ENCODE results near the gene CCDC78.

CCDC78 gene

DNA sequence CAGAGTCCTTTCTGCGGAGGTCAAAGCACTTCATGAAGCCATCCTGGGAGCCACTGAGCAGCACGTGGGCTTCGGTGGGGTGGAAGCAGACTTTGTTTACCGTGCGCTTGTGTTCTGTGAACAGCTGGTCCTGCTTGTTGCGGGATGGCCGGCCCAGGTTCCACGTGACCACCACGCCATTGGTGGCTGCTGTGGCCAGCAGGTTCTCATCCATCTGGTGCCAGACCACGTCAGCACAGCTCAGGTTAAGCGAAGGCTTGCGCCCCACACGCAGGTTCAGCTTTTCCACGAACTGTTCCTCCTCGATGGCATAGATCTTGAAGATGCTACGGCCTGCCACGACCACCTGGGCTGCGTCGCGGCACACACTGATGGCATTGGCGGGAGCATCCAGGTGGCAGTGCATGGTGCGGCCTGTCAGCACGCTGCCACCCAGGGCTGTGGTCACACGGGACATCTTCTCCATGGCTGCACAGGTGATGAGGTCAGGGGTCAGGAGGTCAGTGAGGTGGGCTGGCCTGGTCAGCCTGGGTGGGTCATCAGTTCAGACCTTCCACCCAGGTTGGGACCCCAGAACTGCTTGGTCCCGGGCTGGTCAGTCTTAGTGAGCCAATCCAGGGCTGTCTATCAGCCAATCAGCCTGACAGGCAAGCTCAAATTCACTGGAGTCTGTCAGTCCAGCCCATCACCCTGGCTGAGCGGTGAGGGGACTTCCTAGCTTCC, 36.9 kb downstream of the CCDC78 start:
- Histone ChIP-seq H3K27me3 (ENCODE audit: control insufficient read depth, insufficient read depth, low read length) (peaks cover 37% of the 10 kb centered on the region), H3K4me1 (ENCODE audit: control insufficient read depth, low read depth, low read length) (no peaks in the 10 kb centered on the region), H3K36me3 (ENCODE audit: control insufficient read depth, low read depth, low read length) (no peaks in the 10 kb centered on the region), H3K9me3 (ENCODE audit: control insufficient read depth, low read depth, low read length) (no peaks in the 10 kb centered on the region), H3K27ac (ENCODE audit: low read length) (no peak overlapping the region), H3K9ac (ENCODE audit: low read length) (peak overlapping the region; percentile 67), H3K4me3 (ENCODE audit: low read length) (peak overlapping the region; percentile 86)

DNA sequence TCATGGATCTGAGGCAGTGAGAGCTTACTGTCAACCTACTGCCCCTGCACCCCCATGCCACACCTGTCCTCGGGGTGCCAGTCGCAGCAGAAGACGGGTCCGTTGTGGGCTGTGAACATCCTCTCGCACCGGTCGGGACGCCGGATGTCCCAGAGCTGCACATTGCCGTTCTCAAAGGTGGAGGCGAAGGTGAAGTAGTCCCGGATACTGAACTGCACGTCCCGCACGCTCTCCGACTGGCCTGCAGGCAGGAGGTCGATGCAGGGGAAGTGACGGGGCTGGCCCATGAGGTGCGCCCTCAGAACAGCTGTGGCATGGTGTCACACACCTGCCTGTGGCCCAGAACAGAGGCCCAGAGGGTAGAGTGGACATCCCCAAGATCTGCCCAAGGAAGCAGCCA, 38.7 kb downstream of the CCDC78 start:
- H3K9ac ChIP-seq (ENCODE audit: low read length): no peak overlapping the region
- no peak overlapping the region for H3K4me3 ChIP-seq (ENCODE audit: low read length)
- no peaks in the 10 kb centered on the region for H3K9me3 ChIP-seq (ENCODE audit: control insufficient read depth, low read depth, low read length)
- peaks cover 19% of the 10 kb centered on the region for H3K27me3 ChIP-seq (ENCODE audit: control insufficient read depth, insufficient read depth, low read length)
- no peak overlapping the region for H3K27ac ChIP-seq (ENCODE audit: low read length)
- H3K4me1 ChIP-seq (ENCODE audit: control insufficient read depth, low read depth, low read length): no peaks in the 10 kb centered on the region
- peaks cover 2% of the 10 kb centered on the region for H3K36me3 ChIP-seq (ENCODE audit: control insufficient read depth, low read depth, low read length)

DNA sequence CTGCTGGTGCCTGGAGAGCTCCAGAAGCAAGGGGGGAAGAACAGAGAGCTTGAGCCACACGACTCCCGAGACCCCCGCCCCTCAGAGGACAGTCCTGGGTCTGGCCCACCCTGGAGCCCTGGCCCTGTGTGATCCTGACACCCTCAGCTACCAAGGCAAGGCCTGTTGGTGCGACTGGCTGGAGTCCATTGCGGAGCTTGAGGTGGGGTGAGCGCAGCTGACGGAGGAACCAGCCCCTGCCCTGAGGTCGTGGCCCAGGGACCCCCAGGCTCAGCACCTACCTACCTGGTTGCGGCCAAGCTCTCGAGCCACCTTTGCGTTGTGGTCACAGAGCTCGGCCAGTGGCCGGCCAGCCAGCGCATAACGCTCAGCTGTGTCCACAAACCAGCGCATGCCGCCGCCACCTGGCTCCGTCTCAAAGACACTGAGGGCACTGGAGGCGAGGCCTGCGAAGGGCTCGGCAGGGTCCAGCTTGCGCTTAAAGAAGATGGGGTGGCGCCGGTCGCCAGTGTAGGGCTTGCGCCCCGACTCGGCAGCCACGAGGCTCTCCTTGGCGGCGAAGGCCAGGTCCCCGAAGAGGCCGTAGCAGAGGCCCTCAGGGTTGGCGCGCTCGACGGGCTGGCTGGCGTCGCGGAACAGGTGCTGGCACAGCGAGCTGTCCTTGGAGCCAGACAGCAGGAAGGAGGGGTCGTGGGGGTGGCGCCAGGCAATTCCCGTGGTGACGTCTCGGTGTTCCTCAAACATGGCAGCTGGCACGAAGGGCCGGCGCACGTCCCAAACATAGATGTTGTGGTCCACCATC, 39.6 kb downstream of the CCDC78 start:
- Histone ChIP-seq H3K27me3 (ENCODE audit: control insufficient read depth, insufficient read depth, low read length) (peaks cover 10% of the 10 kb centered on the region), H3K9ac (ENCODE audit: low read length) (no peak overlapping the region), H3K36me3 (ENCODE audit: control insufficient read depth, low read depth, low read length) (peaks cover 11% of the 10 kb centered on the region), H3K4me3 (ENCODE audit: low read length) (no peak overlapping the region), H3K27ac (ENCODE audit: low read length) (no peak overlapping the region), H3K4me1 (ENCODE audit: control insufficient read depth, low read depth, low read length) (no peaks in the 10 kb centered on the region), H3K9me3 (ENCODE audit: control insufficient read depth, low read depth, low read length) (no peaks in the 10 kb centered on the region)

DNA sequence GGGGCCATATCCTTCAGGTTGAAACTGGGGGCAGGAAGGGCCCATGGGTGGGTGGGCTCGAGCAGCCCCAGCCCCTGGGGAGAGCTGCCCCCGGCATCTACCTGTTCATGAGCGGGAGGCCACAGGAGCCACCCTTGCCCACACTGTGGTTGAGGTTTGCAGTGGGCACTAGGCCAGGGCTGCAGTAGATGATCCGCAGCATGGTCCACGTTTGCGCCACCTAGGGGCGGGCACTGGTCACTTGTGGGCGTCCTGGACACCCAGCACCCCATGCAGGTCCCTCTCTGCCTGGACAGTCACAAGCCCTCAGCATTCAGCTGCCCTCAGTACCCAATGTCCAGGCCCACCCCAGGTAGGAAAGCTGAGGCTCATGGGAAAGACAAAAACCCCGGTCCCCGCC, 40.3 kb downstream of the CCDC78 start:
- Histone ChIP-seq H3K9ac (ENCODE audit: low read length) (no peak overlapping the region), H3K9me3 (ENCODE audit: control insufficient read depth, low read depth, low read length) (no peaks in the 10 kb centered on the region), H3K4me3 (ENCODE audit: low read length) (no peak overlapping the region), H3K27me3 (ENCODE audit: control insufficient read depth, insufficient read depth, low read length) (peaks cover 3% of the 10 kb centered on the region), H3K4me1 (ENCODE audit: control insufficient read depth, low read depth, low read length) (peaks cover 6% of the 10 kb centered on the region), H3K27ac (ENCODE audit: low read length) (no peak overlapping the region), H3K36me3 (ENCODE audit: control insufficient read depth, low read depth, low read length) (peaks cover 15% of the 10 kb centered on the region)

DNA sequence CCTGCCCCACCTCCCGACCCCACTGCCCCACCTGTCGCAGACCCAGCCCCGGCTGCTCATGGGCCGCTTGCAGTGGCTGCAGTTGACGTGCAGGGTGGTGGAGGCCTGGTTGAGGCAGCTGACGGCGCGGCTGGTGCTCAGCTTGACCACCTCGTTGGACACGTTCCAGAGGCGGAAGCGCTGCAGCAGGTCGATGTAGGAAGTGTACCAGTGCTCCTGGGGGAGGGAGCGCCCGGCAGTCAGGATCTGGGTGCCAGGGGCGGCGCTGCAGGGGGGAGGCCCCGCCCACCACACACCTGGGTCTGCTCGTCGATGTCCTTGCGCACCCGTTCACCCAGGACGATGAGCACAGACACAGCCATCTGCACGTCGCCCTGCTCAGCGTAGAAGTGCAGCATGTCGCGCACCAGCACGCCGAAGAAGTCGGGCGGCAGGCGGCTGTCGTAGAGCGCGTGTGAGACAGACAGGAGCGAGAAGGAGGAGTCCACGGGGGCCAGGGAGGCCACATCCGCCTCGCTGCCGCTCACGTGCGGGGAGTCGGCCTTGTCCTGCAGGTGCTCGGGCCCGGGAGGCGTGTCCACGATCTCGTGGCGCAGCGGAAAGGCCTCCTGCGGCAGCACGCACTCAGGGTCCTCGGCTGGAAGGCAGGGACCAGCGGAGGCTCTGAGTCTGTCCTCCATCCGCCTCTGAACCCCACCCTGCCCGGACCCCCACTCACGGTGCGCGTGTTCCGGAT, 41.1 kb downstream of the CCDC78 start:
- Histone ChIP-seq H3K4me1 (ENCODE audit: control insufficient read depth, low read depth, low read length) (peaks cover 6% of the 10 kb centered on the region), H3K27ac (ENCODE audit: low read length) (no peak overlapping the region), H3K4me3 (ENCODE audit: low read length) (no peak overlapping the region)

DNA sequence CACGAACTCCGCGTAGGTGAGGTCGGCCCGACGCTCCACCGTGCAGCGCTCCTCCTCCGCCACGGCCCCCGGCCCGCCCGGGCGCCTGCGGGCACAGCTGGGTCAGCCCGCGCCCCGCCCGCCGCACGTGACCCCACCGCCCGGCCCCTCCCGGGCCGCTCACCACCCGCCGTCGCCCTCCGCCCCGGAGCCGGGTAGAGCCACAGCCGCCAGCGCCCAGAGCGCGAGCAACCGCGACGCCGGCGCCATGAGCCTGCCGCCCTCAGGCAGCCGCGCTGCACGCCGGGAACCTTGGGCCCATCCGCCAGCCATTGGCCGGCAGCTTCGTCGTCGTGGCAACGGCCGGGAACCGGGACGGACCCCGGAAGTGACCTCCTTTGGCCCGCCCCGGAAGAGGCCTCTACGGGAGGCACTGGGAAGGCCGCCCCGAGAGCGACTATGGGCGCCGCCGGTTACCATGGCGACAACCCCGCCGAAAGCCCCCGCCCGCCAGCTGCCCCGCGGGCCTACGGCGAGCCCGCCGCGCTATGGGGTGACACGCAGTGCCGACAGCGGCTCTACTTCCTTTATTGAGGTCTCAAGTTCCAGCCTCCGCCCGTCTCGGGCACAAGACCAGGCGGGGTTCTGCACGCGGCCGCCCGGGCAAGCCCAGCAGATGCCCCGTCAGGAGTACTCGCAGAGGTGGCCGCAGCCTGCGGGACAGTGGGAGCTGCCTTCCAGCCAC, 42.0 kb downstream of the CCDC78 start, which contains the start of gene JMJD8:
Gene JMJD8 (minus strand): TSS at position 264 of the 724 bp plus-strand sequence. CDS start 15 bp downstream, at position 249.
- Histone ChIP-seq H3K9me3 (ENCODE audit: control insufficient read depth, low read depth, low read length) (no peaks in the 10 kb centered on the region), H3K9ac (ENCODE audit: low read length) (peak within 1 kb of the TSS; percentile 68), H3K36me3 (ENCODE audit: control insufficient read depth, low read depth, low read length) (peaks cover 15% of the 10 kb centered on the region), H3K27me3 (ENCODE audit: control insufficient read depth, insufficient read depth, low read length) (no peaks in the 10 kb centered on the region), H3K4me1 (ENCODE audit: control insufficient read depth, low read depth, low read length) (peaks cover 6% of the 10 kb centered on the region), H3K4me3 (ENCODE audit: low read length) (peak within 1 kb of the TSS; percentile 72), H3K27ac (ENCODE audit: low read length) (no peak within 1 kb of the TSS)

More for the DNA sequence above, 41.1 kb downstream of the CCDC78 start:
- Histone ChIP-seq H3K9ac (ENCODE audit: low read length) (no peak overlapping the region), H3K36me3 (ENCODE audit: control insufficient read depth, low read depth, low read length) (peaks cover 15% of the 10 kb centered on the region), H3K9me3 (ENCODE audit: control insufficient read depth, low read depth, low read length) (no peaks in the 10 kb centered on the region), H3K27me3 (ENCODE audit: control insufficient read depth, insufficient read depth, low read length) (no peaks in the 10 kb centered on the region)

DNA sequence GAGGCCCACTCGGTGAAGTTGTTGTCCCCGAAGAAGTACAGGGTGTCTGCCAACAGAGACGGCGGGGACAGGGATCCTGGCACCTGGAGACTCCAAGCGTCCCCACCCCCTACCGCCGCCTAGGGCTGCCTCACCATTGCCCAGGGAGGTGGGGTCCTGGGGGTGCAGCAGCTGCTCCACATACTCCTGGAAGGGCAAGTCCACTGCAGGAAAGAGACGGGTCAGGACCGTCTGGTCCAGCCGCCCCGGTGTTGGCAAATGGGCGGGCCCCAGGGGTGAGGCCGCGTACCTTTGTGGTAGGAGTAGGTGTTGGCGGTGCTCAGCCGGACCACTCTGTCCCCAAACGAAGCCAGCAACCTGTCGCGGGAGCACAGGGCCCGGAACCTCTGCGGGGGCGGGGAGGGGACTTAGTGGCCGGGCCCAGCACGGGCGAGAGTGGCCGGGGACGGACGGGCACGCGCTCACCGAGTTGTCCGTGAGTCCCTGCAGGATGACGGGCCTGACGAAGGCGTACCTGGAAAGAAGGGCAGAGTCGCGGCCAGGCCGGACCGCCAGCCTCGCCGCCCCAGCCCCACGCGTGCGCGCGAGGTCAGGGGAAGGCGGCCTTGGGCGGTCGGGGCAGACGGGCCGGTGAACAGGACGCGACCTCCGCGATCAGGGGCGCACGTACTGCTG, 42.7 kb downstream of the CCDC78 start:
- Histone ChIP-seq H3K27me3 (ENCODE audit: control insufficient read depth, insufficient read depth, low read length) (no peaks in the 10 kb centered on the region), H3K36me3 (ENCODE audit: control insufficient read depth, low read depth, low read length) (peaks cover 15% of the 10 kb centered on the region), H3K27ac (ENCODE audit: low read length) (no peak overlapping the region), H3K9ac (ENCODE audit: low read length) (peak overlapping the region; percentile 68), H3K4me3 (ENCODE audit: low read length) (peak overlapping the region; percentile 72), H3K4me1 (ENCODE audit: control insufficient read depth, low read depth, low read length) (peaks cover 6% of the 10 kb centered on the region), H3K9me3 (ENCODE audit: control insufficient read depth, low read depth, low read length) (no peaks in the 10 kb centered on the region)

DNA sequence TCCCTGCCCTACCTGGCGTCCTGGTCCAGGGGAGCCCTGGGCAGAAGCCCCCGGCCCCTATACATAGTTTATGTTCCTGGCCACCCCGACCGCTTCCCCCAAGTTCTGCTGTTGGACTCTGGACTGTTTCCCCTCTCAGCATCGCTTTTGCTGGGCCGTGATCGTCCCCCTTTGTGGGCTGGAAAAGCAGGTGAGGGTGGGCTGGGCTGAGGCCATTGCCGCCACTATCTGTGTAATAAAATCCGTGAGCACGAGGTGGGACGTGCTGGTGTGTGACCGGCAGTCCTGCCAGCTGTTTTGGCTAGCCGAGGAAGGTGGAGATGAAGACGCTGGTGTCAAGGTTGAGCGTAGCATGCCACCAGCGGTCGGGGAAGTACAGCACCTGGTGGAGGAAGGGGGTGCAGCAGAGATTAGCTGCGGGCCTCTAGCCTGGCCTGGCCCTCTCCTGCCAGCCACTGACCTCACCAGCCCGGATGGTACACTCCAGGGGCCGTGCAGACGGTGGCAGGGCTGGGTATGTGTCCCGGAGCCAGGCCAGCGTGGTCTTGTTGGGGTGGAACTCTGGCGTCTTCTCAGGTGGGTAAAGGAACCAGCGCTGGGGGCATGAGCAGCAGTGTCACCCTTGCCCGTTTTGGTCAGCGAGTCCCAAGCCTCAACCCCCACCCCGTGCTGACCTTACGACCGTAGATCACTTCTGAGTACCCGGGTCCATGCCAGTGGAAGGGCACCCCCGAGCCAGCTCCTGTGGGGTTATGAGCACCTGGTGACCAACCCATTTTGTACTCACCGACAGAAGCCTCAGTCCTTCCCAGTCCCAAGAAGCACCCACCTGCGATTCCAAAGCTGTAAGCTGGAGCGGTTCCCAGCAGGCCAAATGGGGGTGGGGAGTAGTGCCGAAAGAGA, 43.5 kb downstream of the CCDC78 start:
- Histone ChIP-seq H3K36me3 (ENCODE audit: control insufficient read depth, low read depth, low read length) (peaks cover 15% of the 10 kb centered on the region), H3K4me3 (ENCODE audit: low read length) (peak overlapping the region; percentile 72), H3K27ac (ENCODE audit: low read length) (no peak overlapping the region), H3K9me3 (ENCODE audit: control insufficient read depth, low read depth, low read length) (no peaks in the 10 kb centered on the region), H3K9ac (ENCODE audit: low read length) (peak overlapping the region; percentile 68), H3K27me3 (ENCODE audit: control insufficient read depth, insufficient read depth, low read length) (no peaks in the 10 kb centered on the region), H3K4me1 (ENCODE audit: control insufficient read depth, low read depth, low read length) (peaks cover 6% of the 10 kb centered on the region)

DNA sequence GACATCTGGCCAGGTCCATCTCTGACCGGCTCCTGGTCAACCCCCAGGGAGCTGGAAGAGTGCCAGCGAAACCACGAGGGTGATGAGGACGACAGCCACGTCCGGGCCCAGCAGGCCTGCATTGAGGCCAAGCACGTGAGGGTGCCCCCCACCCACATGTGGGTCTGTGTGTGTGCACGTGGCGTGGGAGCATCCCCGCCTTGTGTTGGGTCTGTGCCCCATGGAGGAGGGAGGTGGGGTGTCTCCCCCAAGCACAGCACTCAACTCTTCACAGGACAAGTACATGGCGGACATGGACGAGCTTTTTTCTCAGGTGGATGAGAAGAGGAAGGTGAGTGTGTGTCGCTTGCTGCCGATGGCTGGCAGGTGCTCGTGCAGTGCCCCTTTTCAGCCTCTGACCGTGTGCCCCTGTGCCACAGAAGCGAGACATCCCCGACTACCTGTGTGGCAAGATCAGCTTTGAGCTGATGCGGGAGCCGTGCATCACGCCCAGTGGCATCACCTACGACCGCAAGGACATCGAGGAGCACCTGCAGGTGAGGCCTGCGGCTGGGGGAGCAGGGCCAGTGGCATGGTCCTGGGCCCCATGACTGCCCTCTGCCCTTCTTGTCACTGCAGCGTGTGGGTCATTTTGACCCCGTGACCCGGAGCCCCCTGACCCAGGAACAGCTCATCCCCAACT, 44.4 kb downstream of the CCDC78 start:
- no peaks in the 10 kb centered on the region for H3K9me3 ChIP-seq (ENCODE audit: control insufficient read depth, low read depth, low read length)
- peaks cover 6% of the 10 kb centered on the region for H3K4me1 ChIP-seq (ENCODE audit: control insufficient read depth, low read depth, low read length)
- no peak overlapping the region for H3K4me3 ChIP-seq (ENCODE audit: low read length)
- H3K9ac ChIP-seq (ENCODE audit: low read length): no peak overlapping the region
- no peaks in the 10 kb centered on the region for H3K27me3 ChIP-seq (ENCODE audit: control insufficient read depth, insufficient read depth, low read length)
- H3K27ac ChIP-seq (ENCODE audit: low read length): no peak overlapping the region
- H3K36me3 ChIP-seq (ENCODE audit: control insufficient read depth, low read depth, low read length): peaks cover 15% of the 10 kb centered on the region
